Calu3 (cell line): ENCODE measurements around the gene CENPQ. TPM values are rescaled to one million over a fixed set of nuclear protein-coding genes. Genes with fewer than 3 reads are reported as not detected.

Experiments used
- BruUV-seq: library from RNA; stranded (reverse); fragments of 400-500 nt; replicated peaks from 2 replicates; lab custom pipeline; 2021; lab: Mats Ljungman, UMichigan
- CTCF ChIA-PET: fragments of 300-600 bp; sonication (Branson Sonifier 250); formaldehyde crosslinking; loops from one replicate; lab custom pipeline; 2022; ENCODE audit warnings: antibody characterized with exemption; lab: Charles Lee
- DNase-seq: peaks from one replicate; pipeline ENCODE4 v3.0.0; 2022
- H3K27ac Mint-ChIP-seq: one replicate; pipeline ENCODE4 v1.8.0; 2022; ENCODE audit warnings: mixed read lengths; ENCODE audit not compliant: unreplicated experiment
- H3K27me3 Mint-ChIP-seq: one replicate; pipeline ENCODE4 v1.8.0; 2022; ENCODE audit warnings: mixed read lengths; ENCODE audit not compliant: unreplicated experiment
- H3K36me3 Mint-ChIP-seq: one replicate; pipeline ENCODE4 v1.8.0; 2022; ENCODE audit warnings: mild to moderate bottlenecking, moderate library complexity, mixed read lengths; ENCODE audit not compliant: insufficient read depth, unreplicated experiment
- H3K4me1 Mint-ChIP-seq: one replicate; pipeline ENCODE4 v1.8.0; 2022; ENCODE audit warnings: mild to moderate bottlenecking, low read depth, mixed read lengths; ENCODE audit not compliant: unreplicated experiment
- H3K4me3 Mint-ChIP-seq: one replicate; pipeline ENCODE4 v1.8.0; 2022; ENCODE audit warnings: mild to moderate bottlenecking, low read depth, moderate library complexity, mixed read lengths; ENCODE audit not compliant: unreplicated experiment
- H3K9me3 Mint-ChIP-seq: one replicate; pipeline ENCODE4 v1.8.0; 2022; ENCODE audit warnings: low read depth, mixed read lengths; ENCODE audit not compliant: unreplicated experiment
- CTCF ChIP-seq: fragments of 200-600 bp; IDR thresholded peaks from one replicate; pipeline ENCODE4 v1.8.0; 2022; ENCODE audit warnings: antibody characterized with exemption; ENCODE audit not compliant: unreplicated experiment
- intact Hi-C: fragments of 100-400 bp; cut with micrococcal nuclease; formaldehyde crosslinking; loops from one replicate; pipeline ENCODE4 v1.10.0; 2022; ENCODE audit not compliant: unreplicated experiment
- total RNA-seq: library from RNA; stranded (reverse); gene quantifications from 2 replicates; pipeline ENCODE4 v1.2.3, GENCODE V29; 2022

Gene CENPQ
- total RNA-seq, 1 experiment from 2014 or later, result 18.8 TPM

GRCh38 chr6:49430187-49430586, 33.0 kb upstream of the CENPQ start:
- DNase-seq, result no peak
- CTCF ChIA-PET, result interaction anchor here (0.7 kb wide), 1 partner anchor 675 kb away, joined by 3 read pairs; no protein-coding TSS in a partner anchor
- Mint-ChIP-seq H3K27ac (no peak overlapping the region), H3K9me3 (no peaks in the 10 kb centered on the region), H3K4me3 (no peak overlapping the region), H3K4me1 (no peaks in the 10 kb centered on the region), H3K36me3 (no peaks in the 10 kb centered on the region), H3K27me3 (no peaks in the 10 kb centered on the region)
- no peak for TF ChIP-seq CTCF
- intact Hi-C loops, result no loop called here
- no TSS peak for BruUV-seq

DNA sequence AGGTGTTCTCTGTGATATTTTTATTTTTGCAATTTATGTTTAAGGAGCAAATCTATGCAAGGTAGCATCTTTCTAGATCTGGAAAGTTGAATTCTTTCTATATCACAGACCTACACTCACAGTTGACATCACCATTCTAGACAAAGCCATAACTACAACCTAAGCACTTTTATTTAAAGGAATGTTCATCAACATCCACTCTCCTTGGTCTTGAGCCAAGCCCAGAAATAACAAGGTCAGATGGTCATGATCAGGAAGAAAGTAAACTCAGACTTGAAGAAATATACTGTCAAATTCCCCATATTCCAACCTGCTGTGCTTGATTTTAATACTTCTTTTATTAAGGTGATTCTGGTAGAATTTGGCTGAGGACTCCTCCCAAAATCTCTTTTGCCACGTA, 32.3 kb upstream of the CENPQ start:
- intact Hi-C loops, result no loop called here
- H3K36me3 Mint-ChIP-seq, result no peaks in the 10 kb centered on the region
- H3K27ac Mint-ChIP-seq, result no peak overlapping the region
- no peaks in the 10 kb centered on the region for H3K4me1 Mint-ChIP-seq
- TF ChIP-seq CTCF, result no peak
- no peak overlapping the region for H3K4me3 Mint-ChIP-seq
- H3K9me3 Mint-ChIP-seq, result no peaks in the 10 kb centered on the region
- H3K27me3 Mint-ChIP-seq, result no peaks in the 10 kb centered on the region
- no TSS peak for BruUV-seq
- no peak for DNase-seq
- CTCF ChIA-PET, result no interaction called here

DNA sequence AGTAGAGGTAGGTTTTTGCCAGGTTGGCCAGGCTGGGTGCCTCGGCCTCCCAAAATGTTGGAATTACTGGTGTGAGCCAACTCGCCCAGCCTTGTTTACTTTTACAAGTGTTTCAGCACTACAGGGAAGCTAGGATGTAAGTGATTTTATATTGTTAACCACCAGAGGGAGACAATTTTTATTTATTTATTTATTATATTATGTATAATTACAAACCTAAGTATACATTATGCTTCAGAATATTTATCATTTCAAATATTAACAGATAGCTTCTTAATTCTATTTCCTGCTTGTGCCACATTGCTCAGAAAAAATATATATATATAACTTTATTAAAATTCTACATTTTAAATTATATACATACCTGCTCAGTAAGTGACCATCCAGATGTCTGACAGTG, 9.9 kb upstream of the CENPQ start:
- no TSS peak for BruUV-seq
- TF ChIP-seq CTCF, result peak; percentile 29
- Mint-ChIP-seq H3K4me1 (no peaks in the 10 kb centered on the region), H3K4me3 (no peak overlapping the region), H3K9me3 (no peaks in the 10 kb centered on the region), H3K27me3 (no peaks in the 10 kb centered on the region), H3K36me3 (peaks cover 6% of the 10 kb centered on the region), H3K27ac (no peak overlapping the region)
- intact Hi-C loops, result loop anchor here (1.0 to 5.0 kb wide), 2 partner anchors 79 to 394 kb away; no protein-coding TSS in a partner anchor
- no peak for DNase-seq
- CTCF ChIA-PET, result interaction anchor here (0.8 to 0.9 kb wide), 2 partner anchors 79 to 97 kb away, joined by 3 to 4 read pairs; partner anchors contain the start of gene C6orf141

DNA sequence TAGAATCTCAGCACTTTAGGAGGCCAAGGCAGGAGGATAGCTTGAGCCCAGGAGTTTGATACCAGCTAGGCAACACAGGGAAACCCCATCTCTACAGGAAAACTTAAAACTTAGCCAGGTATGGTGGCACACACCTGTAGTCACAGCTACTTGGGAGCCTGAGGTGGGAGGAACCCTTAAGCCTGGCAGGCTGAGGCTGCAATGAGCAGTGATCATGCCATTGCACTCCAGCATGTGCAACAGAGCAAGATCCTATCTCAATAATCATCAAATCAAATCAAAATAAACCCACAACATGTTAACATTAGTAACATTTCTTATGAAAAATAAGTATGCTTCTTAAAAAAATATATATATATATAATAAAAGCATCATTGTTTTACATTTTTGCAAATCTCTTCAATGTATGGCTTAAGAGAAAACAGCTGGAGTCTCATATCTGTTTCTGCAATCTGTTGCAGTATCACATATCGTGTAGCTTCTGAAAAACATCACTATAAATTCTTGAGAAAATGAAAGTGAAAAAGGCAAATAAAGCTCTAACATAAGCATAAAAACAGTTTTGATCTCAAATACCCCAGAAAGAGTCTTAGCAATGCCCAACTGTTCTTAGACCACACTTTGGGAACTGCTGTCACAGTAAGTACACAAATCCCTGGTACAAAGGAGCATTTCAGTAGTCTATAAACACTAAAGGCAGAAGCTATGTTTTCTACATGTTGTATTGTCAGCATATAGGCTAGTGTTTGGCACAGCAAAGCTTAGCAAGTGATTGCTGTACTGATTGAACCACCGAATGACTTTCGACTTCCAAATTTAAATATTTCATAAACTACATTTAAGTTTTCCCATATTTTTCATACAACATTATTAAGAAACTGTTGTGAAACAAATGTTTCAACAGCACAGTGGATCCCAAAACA, 8.1 kb upstream of the CENPQ start:
- DNase-seq, result no peak
- Mint-ChIP-seq H3K36me3 (peaks cover 4% of the 10 kb centered on the region), H3K27me3 (no peaks in the 10 kb centered on the region), H3K9me3 (no peaks in the 10 kb centered on the region), H3K4me3 (no peak overlapping the region), H3K27ac (no peak overlapping the region), H3K4me1 (no peaks in the 10 kb centered on the region)
- BruUV-seq, result no TSS peak
- intact Hi-C loops, result loop anchor here (5.0 kb wide), 1 partner anchor 392 kb away; no protein-coding TSS in a partner anchor
- CTCF ChIA-PET, result no interaction called here
- no peak for TF ChIP-seq CTCF
